ENCODE data around the gene CACNA2D4.

Gene CACNA2D4

DNA sequence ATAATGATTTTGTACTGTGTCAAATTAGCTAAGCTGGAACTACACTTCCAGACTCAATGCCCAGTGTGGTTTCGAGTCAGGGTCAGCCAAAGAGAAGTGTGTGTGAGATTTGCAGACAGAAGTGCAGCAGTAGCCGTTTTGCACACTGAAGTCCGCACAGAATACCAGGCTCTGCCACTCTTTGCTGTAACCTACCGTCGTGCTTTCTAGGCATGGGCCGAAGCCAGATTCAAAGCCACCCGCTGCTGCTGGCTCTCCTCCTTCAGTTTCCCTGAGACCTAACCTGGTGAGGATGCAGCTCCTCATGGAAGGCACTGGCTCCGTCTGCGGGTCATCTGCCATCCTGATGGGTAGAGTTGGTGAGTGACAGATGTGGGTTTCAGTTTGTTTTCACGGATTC lies 49.3 kb downstream of the CACNA2D4 start:
- DNase-seq = no peak

DNA sequence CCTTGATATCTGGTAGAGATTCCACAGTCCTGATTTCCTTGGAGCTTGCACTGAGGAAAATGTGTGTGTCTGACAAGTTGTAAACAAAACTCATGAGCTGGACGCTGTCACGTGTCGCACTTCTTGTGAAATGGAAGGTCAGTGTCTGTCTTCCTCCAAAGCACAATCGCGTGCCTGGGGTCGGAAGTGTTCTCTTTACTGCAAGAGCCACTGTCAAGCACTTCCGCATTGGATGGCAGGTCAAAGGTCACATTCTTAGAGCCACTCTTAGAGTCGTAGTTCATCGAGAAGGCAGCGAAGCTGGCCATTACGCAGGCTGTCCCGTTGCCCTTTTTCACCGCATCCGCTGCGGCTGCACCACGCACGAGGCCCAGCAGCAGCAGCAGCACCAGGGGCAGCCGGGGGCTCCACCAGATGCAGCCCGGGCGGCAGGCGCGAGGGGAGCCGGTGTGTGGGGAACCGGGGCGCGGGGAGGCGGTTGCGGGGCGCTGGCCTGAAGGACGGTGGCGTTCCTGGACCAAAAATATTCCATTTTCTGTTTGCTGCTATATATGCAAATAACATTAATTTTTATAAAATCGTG lies 53.1 kb downstream of the CACNA2D4 start:
- DNase-seq = no peak

DNA sequence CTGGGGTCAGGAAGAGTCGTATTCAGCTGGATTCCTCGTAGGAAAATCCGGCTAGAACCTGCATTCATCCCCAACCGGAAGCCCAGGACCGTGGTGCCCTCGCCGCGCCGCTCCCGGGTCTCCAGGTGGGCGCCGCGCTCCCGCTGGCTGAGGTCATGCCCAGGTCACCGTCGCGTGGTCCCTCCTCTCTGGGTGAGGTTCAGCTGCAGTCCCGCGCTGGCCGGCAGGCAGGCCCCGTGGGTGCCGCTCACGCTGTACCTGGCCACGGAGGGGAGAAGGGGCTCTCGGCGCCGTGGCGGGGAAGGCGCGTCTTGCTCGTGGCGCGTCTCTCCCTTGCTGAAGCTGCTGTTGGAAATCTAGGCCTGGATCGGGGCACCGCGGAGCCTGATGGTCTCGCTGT lies 53.6 kb downstream of the CACNA2D4 start:
- DNase-seq = no peak

DNA sequence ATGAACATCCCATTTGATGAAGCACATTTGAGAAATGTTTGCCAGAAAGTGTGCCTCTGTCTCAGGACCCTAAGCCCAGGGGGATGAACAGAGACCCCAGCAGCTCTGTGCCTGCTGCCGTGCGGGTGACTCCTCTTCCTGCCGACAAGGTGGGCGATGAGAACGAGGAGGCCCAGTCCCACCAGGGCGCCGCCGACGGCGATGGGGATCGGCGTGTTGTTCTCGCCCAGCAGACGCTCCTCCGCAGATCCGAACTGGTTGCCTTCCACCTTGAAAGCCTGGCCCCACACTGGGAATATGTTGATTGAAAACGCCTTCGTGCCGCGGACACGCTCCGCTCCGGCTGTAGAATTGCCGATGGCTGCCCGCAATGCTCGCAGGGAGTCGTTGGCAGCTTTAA lies 54.0 kb downstream of the CACNA2D4 start:
- DNase-seq = no peak

DNA sequence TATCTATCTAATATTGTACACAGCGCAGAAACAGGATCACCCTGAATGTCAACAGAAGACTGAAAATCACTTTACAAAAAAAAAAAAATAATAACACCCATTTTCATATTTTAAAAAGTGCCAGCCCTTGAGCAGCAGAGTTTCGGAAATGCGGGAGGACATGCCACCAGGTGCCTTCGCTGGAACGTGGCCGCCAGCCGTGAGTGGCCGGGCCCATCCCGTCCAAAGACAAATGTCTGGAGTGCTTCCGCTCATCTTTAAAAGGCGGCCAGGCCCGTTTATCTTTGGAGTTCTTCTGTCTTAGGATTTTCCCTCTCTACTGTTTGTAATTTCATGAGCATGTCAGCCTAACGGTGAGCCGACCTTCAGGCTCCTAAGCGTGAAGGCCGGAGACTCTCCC lies 54.6 kb downstream of the CACNA2D4 start:
- no peak for DNase-seq

DNA sequence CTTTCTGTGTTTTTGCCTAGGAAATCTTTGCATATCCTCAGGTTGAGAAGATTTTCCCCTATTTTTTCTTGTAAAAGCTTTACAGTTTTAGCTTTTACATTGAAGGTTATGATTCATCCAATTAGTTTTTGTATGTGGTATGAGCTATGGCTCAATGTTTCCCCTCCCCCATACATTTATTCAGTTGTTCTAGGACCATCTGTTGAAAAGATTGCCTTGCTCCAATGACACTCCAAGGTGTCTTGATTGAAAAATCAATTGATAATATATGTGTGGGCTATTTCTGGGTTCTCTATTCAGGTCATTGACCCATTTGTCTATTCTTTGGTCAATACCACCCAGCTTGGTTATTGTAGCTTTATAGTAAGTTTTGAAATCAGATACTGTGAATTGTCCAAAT lies 55.5 kb downstream of the CACNA2D4 start:
- no peak for DNase-seq

DNA sequence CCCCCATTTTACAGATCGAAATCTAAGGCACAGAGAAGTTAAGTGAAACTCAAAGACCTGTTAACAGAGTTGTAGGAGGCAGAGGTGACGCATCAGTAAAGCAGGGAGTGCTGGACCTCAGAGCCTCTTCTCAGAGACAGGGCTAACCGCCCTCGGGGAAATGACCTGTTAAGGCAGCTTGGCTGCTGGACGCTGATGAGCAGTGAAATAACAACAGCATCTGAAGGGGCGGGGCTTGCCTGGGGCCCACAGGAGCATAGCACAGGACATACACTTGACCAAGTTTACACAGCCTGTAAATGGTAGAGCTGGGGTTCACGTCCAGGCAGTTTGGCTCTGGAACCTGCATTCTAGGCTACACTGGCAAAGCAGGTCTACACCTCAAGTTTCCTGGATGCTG lies 58.8 kb downstream of the CACNA2D4 start:
- peak; percentile 26 for DNase-seq

DNA sequence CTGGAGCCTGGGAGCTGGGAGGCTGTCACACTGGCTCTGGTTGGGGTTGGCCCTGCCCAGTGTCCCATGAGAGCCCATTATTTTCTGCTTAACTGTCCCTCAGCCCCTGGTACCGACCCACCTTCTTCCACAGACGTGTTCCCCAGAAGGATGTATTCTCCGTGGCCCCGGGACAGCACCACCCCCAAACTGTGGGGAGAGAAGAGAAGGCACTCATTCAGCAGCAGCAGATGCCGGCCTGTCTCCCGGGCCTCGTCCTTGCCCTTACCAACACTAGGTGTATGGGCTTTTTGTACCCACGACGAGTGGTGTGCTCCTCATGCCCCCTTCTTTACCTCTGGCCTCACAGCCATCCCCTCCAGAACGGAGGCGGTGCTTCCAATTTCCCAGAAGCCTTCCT lies 60.0 kb downstream of the CACNA2D4 start:
- no peak for DNase-seq

DNA sequence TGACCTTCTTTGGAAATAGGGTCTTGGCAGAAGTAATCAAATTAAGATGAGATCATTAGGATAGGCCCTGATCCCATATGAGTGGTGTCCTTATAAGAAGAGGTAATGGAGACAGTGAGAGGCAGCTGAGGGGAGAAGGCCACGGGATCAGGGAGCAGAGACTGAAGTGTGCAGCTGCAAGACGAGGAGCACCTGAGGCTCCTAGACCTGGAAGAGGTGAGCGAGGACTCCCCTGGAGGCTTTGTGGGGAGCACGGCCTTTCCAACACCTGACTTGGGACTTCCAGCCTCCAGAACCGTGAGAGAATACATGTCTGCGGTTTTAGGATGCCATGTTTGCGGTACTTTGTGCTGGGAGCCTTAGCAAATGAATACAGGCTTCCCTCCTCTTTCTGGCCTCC lies 60.6 kb downstream of the CACNA2D4 start:
- DNase-seq = no peak

DNA sequence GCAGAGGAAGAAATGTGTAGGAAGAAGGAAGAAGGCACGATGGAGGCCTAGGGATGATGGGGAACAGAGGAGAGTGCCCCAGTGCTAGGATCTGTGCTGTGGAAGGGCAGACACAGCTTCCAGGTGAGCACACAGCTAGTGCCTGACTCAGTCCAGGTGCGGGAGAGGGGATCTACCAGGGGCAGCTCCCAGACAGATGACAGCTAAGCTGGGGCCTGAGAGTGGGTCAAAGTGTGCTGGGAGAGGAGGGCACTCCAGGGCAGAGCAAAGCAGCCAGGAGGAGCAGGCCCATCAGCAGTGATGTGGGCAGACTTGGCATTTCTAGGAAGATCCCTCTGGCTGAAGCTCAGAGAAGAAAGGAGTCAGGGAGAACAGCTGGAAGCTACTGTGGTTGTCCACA lies 61.4 kb downstream of the CACNA2D4 start:
- DNase-seq = no peak

DNA sequence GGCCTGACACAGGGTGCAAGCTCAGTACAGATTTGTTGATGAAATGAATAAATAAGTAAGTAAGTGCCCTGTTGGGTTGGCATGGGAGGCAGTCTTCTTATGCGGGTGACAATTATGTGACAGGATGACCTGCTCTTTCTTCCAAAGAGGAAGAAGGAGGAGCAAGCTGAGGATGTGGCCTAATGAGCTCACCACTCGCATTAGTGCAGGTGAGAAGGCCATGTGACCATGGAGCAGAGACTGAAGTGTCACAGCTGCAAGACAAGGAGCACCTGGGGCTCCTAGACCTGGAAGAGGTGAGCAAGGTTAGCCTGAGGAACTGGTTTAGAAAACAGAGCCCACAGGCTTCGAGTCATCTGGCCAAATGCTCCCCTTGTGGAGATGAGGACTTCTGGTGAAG lies 63.2 kb downstream of the CACNA2D4 start:
- no peak for DNase-seq

DNA sequence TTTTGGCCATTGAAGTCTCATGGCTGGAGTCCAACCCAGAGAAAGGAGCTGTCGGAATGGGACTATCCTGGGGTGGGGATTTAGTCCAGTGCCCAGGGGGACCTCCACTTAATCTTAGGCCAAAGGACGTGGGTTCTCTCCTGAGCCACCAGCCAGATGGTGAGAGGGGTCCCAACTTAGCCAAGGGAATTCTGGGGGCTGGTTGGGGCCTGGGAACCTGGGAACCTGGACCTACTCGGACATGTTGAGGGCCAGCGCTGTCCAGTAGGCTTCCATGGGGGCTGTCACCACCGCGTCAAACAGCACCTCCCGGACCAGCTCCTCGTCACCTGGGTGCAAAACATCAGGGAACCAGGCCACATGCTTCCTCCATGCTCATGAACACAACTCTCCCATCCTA lies 64.7 kb downstream of the CACNA2D4 start:
- DNase-seq = no peak

DNA sequence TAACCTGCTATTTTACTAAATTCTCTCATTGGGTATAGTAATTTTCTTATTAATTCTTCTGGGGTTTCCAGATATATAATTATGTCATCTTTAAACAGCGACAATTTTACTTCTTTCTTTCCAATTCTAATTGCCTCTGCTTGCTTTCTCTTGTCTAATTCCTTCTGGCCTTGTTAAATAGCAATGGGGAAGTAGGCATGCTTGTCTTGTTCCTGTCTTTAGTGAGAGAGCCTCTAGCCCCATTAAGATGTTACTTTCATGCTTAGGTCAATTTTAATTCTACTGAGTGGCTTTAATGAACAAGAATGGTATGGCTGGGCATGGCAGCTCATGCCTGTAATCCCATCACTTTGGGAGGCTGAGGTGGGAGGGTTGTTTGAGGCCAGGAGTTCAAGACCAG lies 66.4 kb downstream of the CACNA2D4 start:
- no peak for DNase-seq

DNA sequence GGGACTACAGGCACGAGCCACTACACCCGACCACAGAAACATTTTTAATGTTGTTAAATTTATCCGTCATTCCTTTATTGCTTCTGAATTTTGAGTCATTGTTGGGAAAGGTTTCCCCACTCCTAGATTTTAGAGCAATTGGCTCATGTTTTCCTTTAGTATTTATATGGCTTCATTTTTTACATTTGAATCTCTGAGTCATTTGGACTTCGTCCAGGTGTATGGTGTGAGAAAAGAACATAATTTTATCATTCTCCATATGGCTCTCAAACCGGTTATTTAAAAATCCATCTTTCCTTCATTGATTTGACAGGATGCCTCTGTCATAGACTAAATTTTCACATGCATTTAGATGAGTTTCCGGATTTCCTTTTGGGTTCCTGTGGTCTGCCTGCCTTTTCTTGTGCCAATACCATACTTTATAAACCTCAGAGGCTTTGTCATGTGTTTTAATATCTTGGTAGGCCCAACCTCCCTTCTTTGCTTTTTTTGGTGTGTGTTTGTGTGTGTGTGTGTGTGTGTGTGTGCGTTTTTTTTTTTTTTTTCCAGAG lies 67.2 kb downstream of the CACNA2D4 start:
- DNase-seq = peak; percentile 33

DNA sequence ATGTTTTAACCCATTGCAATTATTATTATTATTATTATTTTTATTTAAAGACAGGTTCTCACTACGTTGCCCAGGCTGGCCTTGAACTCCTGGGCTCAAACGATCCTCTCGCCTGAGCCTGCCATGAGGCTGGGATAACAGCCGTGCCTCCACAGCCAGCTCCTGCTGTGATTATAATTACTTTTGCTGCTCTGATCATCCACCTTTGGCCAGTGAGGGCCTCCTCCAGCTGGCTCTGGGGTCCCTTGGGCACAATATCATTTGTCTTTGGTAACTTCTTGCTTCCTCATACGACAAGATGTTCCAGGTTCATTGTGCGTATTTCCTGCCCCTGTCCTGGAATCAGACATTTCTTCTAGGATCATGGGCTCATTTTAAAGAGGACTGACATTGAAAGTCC lies 69.7 kb downstream of the CACNA2D4 start:
- DNase-seq = no peak

DNA sequence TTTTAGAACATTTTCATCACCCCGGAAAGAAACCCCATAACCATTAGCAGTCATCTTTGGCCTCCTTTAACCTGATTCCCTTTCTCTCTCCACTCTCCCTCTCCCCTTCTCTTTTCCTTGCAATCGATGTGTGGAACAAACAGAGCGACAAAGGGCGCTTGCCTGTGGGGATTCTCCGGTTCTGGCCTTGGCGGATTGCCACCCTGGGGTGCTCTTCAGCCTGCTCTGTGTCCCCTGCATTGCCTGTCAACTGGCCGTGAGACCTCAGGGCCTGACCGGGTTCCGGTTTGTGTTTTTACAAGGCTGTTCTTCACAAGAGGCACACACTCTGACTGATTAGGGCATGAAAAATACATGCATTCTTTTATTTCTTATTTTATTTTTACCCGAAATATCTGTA lies 70.3 kb downstream of the CACNA2D4 start:
- DNase-seq = no peak

DNA sequence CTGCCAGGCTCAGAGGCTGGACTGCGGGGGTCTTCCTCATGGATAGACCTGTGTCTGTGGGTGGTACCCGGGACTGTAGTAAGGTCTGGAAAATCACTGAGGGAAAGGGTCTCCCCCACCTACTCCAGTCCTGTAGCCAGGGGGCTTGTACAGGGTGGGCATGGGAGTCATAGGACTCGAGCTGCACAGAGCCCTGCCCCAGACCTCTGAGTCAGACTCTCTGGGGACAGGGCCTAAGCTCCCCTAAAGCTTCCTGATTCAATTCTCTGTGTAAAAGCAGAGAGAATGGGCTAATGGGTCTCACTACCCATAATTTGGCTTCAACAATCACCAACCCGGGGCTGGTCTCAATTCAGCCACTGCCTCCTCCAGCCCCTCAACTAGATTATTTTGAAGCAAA lies 71.0 kb downstream of the CACNA2D4 start:
- DNase-seq = no peak

DNA sequence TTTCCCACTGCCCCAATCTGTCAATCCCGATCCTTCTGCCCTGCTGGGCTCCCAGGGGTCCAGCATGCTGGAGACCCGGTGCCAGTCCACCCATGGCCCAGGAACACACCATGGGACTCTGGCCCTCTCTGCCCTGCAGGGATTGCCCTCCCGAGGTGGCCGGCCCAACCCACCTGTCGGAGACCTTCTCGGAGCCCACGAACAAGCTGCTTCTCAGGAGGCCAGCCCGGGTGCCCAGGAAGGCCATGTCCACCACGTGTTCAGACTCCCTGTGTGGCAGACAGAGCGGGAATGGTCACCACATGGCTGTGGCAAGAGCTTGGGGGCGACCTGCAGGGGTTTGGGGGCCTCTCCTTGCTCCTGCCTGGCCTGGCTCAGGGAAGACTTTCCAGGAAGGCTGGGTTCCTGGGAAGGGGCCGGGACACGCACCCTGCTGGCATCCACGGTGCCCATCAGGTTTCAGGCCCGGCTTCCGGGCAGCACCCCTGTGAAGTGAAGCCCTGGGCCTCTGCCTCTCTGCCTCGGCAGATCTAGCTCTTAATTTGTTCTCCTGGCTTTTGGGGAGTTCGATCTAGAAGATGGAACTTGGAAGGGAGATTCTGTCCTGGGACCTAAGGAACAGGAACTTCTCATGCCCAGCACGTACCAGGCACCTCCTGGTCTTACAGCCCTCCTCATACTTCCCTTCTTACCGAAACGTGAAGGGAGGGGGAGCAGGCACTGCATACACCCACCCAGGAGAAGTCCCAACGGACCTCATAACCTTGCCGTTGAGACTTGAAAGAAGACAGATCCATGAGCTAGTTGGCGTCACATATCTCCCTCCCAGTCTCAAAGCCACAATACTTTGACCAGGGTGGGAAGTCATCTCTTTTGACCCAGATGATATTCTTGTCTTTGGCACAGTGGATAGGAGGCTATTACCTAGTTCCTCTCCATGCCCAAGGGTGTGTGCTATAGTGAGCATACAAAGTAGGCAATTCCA lies 71.7 kb downstream of the CACNA2D4 start:
- no peak for DNase-seq

DNA sequence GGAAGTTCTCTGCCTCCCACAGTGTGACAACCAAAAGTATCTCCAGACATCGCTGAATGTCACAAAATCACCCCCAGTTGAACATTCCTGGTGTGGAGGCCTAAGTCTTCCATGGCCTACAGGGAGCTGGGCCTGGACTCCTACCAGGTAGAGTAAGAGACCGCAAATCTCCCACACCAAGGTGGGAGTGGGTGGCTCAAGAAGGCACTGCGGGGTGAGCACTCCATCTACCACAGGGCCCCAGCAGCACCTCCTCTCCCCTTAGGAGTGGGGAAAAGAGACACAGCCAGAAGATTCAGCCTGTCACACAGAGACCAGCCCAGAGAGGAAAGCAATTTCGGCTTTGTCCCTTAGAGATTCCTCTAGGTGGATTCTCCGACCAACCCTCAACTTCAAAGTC lies 72.6 kb downstream of the CACNA2D4 start:
- DNase-seq = no peak

DNA sequence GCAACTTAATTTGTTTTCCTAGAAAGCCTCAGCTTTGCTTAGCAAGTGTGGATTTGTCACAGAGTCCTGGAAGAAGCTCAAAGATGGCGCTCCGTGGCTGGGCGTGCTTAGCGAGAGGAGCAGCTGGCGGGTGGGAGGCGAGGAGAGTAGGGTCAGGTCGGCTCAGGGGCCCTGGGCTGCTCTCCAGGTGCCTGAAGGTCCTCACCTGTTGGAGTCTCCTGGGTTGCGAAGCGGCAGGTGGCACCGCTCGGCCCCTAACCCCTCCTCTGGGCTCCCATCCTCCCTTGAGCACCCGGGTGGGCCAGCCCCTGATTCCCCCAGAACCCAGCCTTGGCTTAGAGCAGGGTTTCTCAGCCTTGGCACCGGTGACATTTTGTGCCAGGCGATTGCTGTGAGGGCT lies 73.0 kb downstream of the CACNA2D4 start:
- no peak for DNase-seq

DNA sequence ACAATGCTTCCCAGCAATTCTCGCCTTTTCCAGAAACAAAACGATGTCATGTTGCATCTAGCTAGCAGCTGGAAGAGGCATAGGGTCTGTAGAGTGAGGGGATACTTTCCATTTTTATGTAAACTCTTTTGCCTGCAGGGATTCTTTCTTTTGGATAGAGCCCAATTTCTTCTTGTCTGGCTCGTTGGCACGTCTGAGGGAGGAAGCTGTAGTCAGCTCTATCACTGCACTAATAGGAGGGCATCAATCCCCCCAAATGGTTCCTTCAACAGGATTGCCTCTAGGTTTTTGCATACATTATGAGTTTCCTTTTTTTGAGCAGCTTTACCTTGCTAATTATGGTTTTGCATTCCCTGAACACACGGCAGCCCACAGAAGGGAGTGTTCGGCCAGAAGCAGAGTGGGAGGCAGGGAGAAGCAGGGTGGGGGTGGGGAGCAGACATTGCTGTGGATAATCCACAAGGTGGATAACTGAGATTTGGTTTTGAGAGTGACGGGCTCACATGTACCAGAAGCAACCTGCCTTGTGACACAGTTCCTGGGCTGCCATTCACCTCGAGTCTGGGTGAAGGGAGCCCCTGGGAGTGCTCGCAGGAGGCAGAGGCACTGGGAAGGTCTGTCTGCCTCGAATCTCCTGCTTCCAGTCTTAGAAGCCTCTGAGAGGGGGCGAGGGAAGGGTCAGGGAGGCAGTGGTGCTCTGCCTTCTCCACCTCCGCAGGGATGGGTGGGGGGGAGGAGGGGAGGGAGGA lies 73.6 kb downstream of the CACNA2D4 start:
- no peak for DNase-seq

DNA sequence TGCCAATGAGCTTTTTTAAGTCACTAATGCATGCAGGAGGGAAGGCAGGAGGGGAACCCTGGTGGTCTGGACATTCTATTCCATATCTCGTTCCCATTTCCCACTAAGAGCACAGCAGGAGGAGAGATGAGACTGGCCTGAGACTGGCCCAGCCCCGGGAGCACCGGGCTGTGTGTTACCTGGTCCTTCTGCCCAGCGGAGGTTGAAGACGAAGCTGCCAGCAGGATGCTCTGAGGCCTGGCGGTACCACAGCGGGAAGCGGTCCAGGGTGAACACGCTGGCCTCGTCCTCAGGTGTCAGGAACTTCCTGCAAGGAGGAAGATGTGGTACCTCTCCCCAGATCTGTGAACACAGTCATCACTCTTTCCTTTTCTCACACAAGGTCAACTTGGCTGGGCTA lies 74.2 kb downstream of the CACNA2D4 start:
- DNase-seq = no peak

DNA sequence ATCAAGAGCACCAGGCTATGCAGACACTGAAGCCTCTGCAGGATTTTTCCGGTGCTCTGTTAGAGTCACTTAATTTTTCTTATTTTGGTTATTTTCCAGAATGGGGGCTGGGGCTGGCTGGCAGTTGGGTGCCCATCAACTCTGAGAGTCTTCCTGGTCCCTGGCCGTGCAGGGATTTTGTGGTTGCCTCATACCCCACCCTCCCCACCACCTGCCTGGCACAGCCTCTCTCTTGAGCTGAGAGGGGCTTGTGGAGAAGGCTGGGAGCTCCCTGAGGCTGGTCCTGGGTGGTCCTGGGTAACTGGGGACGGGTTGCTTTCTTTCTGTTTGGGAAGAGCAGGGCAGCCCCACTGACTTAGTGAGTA lies 74.8 kb downstream of the CACNA2D4 start:
- DNase-seq = no peak

Data from amniotic stem cell (primary cell).